ENCODE measurements around the gene PWP2.
"Not testable (repeated sequence)": the region's sequence is repeated elsewhere in the genome, so short reads cannot be mapped to it uniquely, and the experiment has no call there.

Gene PWP2

GRCh38 chr21:44163167-44163653 is 56.0 kb downstream of the PWP2 start:
- not testable (repeated sequence) for DNase-seq (ENCODE audit: low spot score)

GRCh38 chr21:44165933-44166332 is 58.7 kb downstream of the PWP2 start:
- DNase-seq (ENCODE audit: low spot score) = not testable (repeated sequence)

- not testable (repeated sequence) for DNase-seq (ENCODE audit: low spot score)
Measured at GRCh38 chr21:44167527-44167926, 60.3 kb downstream of the PWP2 start.

GRCh38 chr21:44170326-44170725 is 63.1 kb downstream of the PWP2 start:
- not testable (repeated sequence) for DNase-seq (ENCODE audit: low spot score)

- not testable (repeated sequence) for DNase-seq (ENCODE audit: low spot score)
Measured at GRCh38 chr21:44170863-44171262, 63.7 kb downstream of the PWP2 start.

- DNase-seq (ENCODE audit: low spot score) = not testable (repeated sequence)
Measured at GRCh38 chr21:44171962-44172572, 64.9 kb downstream of the PWP2 start.

GRCh38 chr21:44172741-44173140 is 65.5 kb downstream of the PWP2 start:
- not testable (repeated sequence) for DNase-seq (ENCODE audit: low spot score)

GRCh38 chr21:44175189-44175588 is 68.0 kb downstream of the PWP2 start:
- not testable (repeated sequence) for DNase-seq (ENCODE audit: low spot score)

GRCh38 chr21:44176127-44176526 is 68.9 kb downstream of the PWP2 start:
- not testable (repeated sequence) for DNase-seq (ENCODE audit: low spot score)
